GM23338 (cell line): ENCODE measurements around the gene TRMT61A. TPM values are rescaled to one million over a fixed set of nuclear protein-coding genes. Genes with fewer than 3 reads are reported as not detected.

Experiments used
- ATAC-seq: fragments of 200-7000 bp; cut with Tn5 transposase; 3 replicates; pipeline ENCODE4 v1.9.1; 2020
- DNase-seq: peaks from one replicate; pipeline ENCODE4 v3.0.0-alpha.2; 2015; ENCODE audit warnings: low spot score
- H2AFZ ChIP-seq: fragments of 200-600 bp; sonication (generic); 2 replicates; pipeline ENCODE4 v1.8.0; 2016; ENCODE audit warnings: antibody characterized with exemption, mild to moderate bottlenecking, moderate library complexity
- H3F3A ChIP-seq: fragments of 200-600 bp; sonication (generic); replicated peaks from 2 replicates; pipeline ENCODE4 v1.8.0; 2017; ENCODE audit warnings: antibody characterized with exemption, mixed run types, low read depth
- H3K27ac ChIP-seq: fragments of 200-600 bp; sonication (generic); 2 replicates; pipeline ENCODE4 v1.6.1; 2016; ENCODE audit warnings: low read depth
- H3K27me3 ChIP-seq: fragments of 200-600 bp; sonication (generic); 2 replicates; pipeline ENCODE4 v1.8.0; 2016; ENCODE audit warnings: mild to moderate bottlenecking, mixed run types, moderate library complexity; ENCODE audit not compliant: insufficient read depth
- H3K36me3 ChIP-seq: fragments of 200-600 bp; sonication (generic); 2 replicates; pipeline ENCODE4 v1.8.0; 2016; ENCODE audit warnings: mild to moderate bottlenecking; ENCODE audit not compliant: insufficient read depth
- H3K4me1 ChIP-seq: fragments of 200-600 bp; sonication (generic); 2 replicates; pipeline ENCODE4 v1.8.0; 2016; ENCODE audit warnings: mild to moderate bottlenecking, moderate library complexity; ENCODE audit not compliant: insufficient read depth
- H3K4me2 ChIP-seq: fragments of 200-600 bp; sonication (generic); 2 replicates; pipeline ENCODE4 v1.7.1; 2017; ENCODE audit warnings: mixed run types
- H3K4me3 ChIP-seq: fragments of 200-600 bp; sonication (generic); 2 replicates; pipeline ENCODE4 v1.6.1; 2016; ENCODE audit warnings: mixed run types
- H3K79me2 ChIP-seq: fragments of 200-600 bp; sonication (generic); replicated peaks from 2 replicates; pipeline ENCODE4 v1.8.0; 2017; ENCODE audit warnings: mild to moderate bottlenecking; ENCODE audit not compliant: insufficient read depth
- H3K9me2 ChIP-seq: fragments of 200-600 bp; sonication (generic); 2 replicates; pipeline ENCODE4 v1.8.0; 2017; ENCODE audit not compliant: insufficient read depth
- H4K20me1 ChIP-seq: fragments of 200-600 bp; sonication (generic); replicated peaks from 2 replicates; pipeline ENCODE4 v1.8.0; 2017; ENCODE audit warnings: mild to moderate bottlenecking; ENCODE audit not compliant: insufficient read depth
- H3K27ac Mint-ChIP-seq: 2 replicates; pipeline ENCODE4 v1.8.0; 2020; ENCODE audit warnings: inconsistent platforms, mild to moderate bottlenecking, moderate library complexity, mixed read lengths
- H3K27me3 Mint-ChIP-seq: 3 replicates; pipeline ENCODE4 v1.8.0; 2022; ENCODE audit warnings: low read depth, mild to moderate bottlenecking, moderate library complexity, mixed read lengths, inconsistent platforms; ENCODE audit not compliant: insufficient read depth, poor library complexity
- H3K36me3 Mint-ChIP-seq: 3 replicates; pipeline ENCODE4 v1.8.0; 2021; ENCODE audit warnings: low read depth, mild to moderate bottlenecking, inconsistent platforms, moderate library complexity, mixed read lengths
- H3K4me1 Mint-ChIP-seq: 3 replicates; pipeline ENCODE4 v1.8.0; 2020; ENCODE audit warnings: mild to moderate bottlenecking, inconsistent platforms, mixed read lengths
- H3K4me3 Mint-ChIP-seq: 3 replicates; pipeline ENCODE4 v1.8.0; 2021; ENCODE audit warnings: moderate library complexity, mild to moderate bottlenecking, inconsistent platforms, mixed read lengths
- H3K9me3 Mint-ChIP-seq: 3 replicates; pipeline ENCODE4 v1.8.0; 2020; ENCODE audit warnings: moderate library complexity, mild to moderate bottlenecking, inconsistent platforms, mixed read lengths
- CREB1 ChIP-seq: fragments of 250-450 bp; sonication (Bioruptor Pico); IDR thresholded peaks from 2 replicates; pipeline ENCODE4 v1.5.0; 2020; ENCODE audit warnings: low read depth, mild to moderate bottlenecking, moderate library complexity
- CTCF ChIP-seq, 2 experiments: fragments of 200-600 bp in 1 of 2; sonication (generic) in 1 of 2; conservative IDR thresholded peaks; 2 replicates each; pipeline versions ENCODE4 v1.5.1 to v1.6.1; 2016 to 2017; ENCODE audit warnings: antibody characterized with exemption in 2 of 2, low read depth in 2 of 2, mild to moderate bottlenecking in 2 of 2, moderate library complexity in 1 of 2
- EZH2 ChIP-seq: fragments of 200-600 bp; sonication (generic); IDR thresholded peaks from one replicate; pipeline ENCODE4 v1.8.0; 2017; ENCODE audit warnings: antibody characterized with exemption, mild to moderate bottlenecking, low read depth; ENCODE audit not compliant: unreplicated experiment
- ZNF114 ChIP-seq: fragments of 250-450 bp; sonication (Bioruptor Pico); IDR thresholded peaks from 2 replicates; pipeline ENCODE4 v1.5.0; 2020; ENCODE audit warnings: mild to moderate bottlenecking, moderate library complexity
- ZNF331 ChIP-seq: fragments of 250-450 bp; sonication (Bioruptor Pico); IDR thresholded peaks from 2 replicates; pipeline ENCODE4 v1.5.0; 2020; ENCODE audit warnings: low read depth, mild to moderate bottlenecking, moderate library complexity
- polyA plus RNA-seq: library from polyadenylated mRNA; unstranded; fragments of >200 nt; fragmentation: Nextera tagmentation; extraction: Ambion mirVana; gene quantifications from 2 replicates; pipeline ENCODE4 v1.2.1, GENCODE V29; 2016
- total RNA-seq: library from RNA; depleted of rRNA; stranded (reverse); fragments of >200 nt; shearing (Covaris generic); gene quantifications from 2 replicates; pipeline ENCODE4 v1.2.3, GENCODE V29; 2014

The TRMT61A gene
- total and polyA plus RNA-seq, 2 experiments from 2014 or later: 13.4 to 28.2 TPM

DNA sequence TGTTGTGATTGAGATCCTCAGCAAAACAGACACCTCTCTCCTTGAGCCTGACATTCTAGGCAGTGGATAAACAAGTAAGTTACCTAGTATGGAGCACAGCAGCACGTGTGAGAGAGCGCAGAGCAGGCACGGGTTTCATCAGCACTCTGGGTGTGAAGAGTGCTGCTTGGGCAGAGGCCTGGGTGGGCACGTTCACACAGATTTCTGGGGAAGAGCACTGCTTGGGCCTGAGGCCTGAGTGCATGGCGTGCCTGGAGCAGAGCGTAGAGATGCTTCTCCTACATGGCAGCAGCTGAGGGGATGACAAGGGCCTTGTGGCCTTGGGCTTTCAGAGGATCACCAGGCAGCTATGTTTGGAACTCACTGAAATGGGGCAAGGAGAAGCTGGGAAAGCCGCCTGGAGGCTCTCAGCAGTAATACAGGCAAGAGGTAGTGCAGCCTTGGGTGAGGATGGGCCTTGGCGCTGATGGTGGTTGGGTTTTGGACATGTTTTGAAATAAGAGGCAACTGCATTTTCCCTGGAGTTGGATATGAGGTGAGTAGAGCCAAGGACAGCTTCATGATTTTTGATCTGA lies 23.9 kb upstream of the TRMT61A start:
- ATAC-seq (peak; percentile 83), DNase-seq (peak; percentile 51)
- Mint-ChIP-seq H3K4me1 (peaks cover 4% of the 10 kb centered on the region), H3K27me3 (peaks cover 5% of the 10 kb centered on the region), H3K9me3 (no peaks in the 10 kb centered on the region), H3K4me3 (no peak overlapping the region), H3K27ac (no peak overlapping the region), H3K36me3 (peaks cover 59% of the 10 kb centered on the region)
- Histone ChIP-seq H4K20me1 (no peaks in the 10 kb centered on the region; the same call in none of the 2 replicates), H3F3A (peaks cover 12% of the 10 kb centered on the region; the same call in 1 of the 2 replicates), H3K79me2 (peaks cover 5% of the 10 kb centered on the region; the same call in 1 of the 2 replicates), H3K4me2 (no peak overlapping the region), H2AFZ (no peak overlapping the region), H3K4me3 (no peak overlapping the region), H3K27me3 (no peaks in the 10 kb centered on the region), H3K9me2 (no peaks in the 10 kb centered on the region), H3K4me1 (no peaks in the 10 kb centered on the region), H3K36me3 (peaks cover 21% of the 10 kb centered on the region), H3K27ac (0 out of 2 replicates have a peak overlapping the region, but pooled peaks have one; percentile 33)
- no peak for TF ChIP-seq CREB1 (CRISPR knock-in tag)
- peak; percentile 27 to 38 for TF ChIP-seq CTCF (conservative IDR thresholded peaks at IDR 0.05; ENCODE audit: low read depth in 2 of 2)

GRCh38 chr14:103507751-103508150 lies 21.2 kb upstream of the TRMT61A start:
- Histone ChIP-seq H3K79me2 (no peaks in the 10 kb centered on the region), H3K27me3 (no peaks in the 10 kb centered on the region), H2AFZ (no peak overlapping the region), H3F3A (peaks cover 8% of the 10 kb centered on the region; the same call in 1 of the 2 replicates), H3K4me2 (no peak overlapping the region), H3K27ac (no peak overlapping the region), H3K4me1 (no peaks in the 10 kb centered on the region), H4K20me1 (no peaks in the 10 kb centered on the region; the same call in 1 of the 2 replicates), H3K4me3 (no peak overlapping the region), H3K9me2 (no peaks in the 10 kb centered on the region), H3K36me3 (peaks cover 11% of the 10 kb centered on the region)
- H3K27me3 Mint-ChIP-seq: peaks cover 14% of the 10 kb centered on the region
- no peaks in the 10 kb centered on the region for H3K9me3 Mint-ChIP-seq
- no peaks in the 10 kb centered on the region; the same call in 2 of the 3 replicates for H3K4me1 Mint-ChIP-seq
- peak in 1 of 2 experiments; percentile 25; a peak in 1 of 4 replicates for TF ChIP-seq CTCF (conservative IDR thresholded peaks at IDR 0.05; ENCODE audit: low read depth in 2 of 2)
- TF ChIP-seq ZNF331 (CRISPR knock-in tag): no peak
- no peak for TF ChIP-seq EZH2
- no peak for TF ChIP-seq ZNF114 (CRISPR knock-in tag)
- ATAC-seq (no peak), DNase-seq (no peak)
- no peak overlapping the region for H3K4me3 Mint-ChIP-seq
- H3K27ac Mint-ChIP-seq: 0 out of 2 replicates have a peak overlapping the region, but pooled peaks have one; percentile 9
- H3K36me3 Mint-ChIP-seq: peaks cover 49% of the 10 kb centered on the region
